Activated naive CD4-positive, alpha-beta T cell treated with anti-CD3 and anti-CD28 coated beads for 36 hours (primary cell): ENCODE measurements around the gene CEP95. TPM values are rescaled to one million over a fixed set of nuclear protein-coding genes. Genes with fewer than 3 reads are reported as not detected.

Source experiments
- CTCF ChIA-PET: fragments of 350-600 bp; sonication (Branson Sonifier 250); formaldehyde crosslinking; loops from one replicate; lab custom pipeline; 2021; ENCODE audit warnings: antibody characterized with exemption; lab: Charles Lee
- DNase-seq: peaks from one replicate; pipeline ENCODE4 v3.0.0-alpha.2; 2020
- H3K27ac Mint-ChIP-seq: one replicate; pipeline ENCODE4 v1.8.0; 2021; ENCODE audit warnings: mild to moderate bottlenecking, mixed read lengths
- H3K27me3 Mint-ChIP-seq: one replicate; pipeline ENCODE4 v1.8.0; 2021; ENCODE audit warnings: low read depth, mixed read lengths
- H3K36me3 Mint-ChIP-seq: one replicate; pipeline ENCODE4 v1.8.0; 2021; ENCODE audit warnings: low read depth, mixed read lengths
- H3K4me1 Mint-ChIP-seq: one replicate; pipeline ENCODE4 v1.8.0; 2021; ENCODE audit warnings: low read depth, mixed read lengths
- H3K4me3 Mint-ChIP-seq: one replicate; pipeline ENCODE4 v1.8.0; 2021; ENCODE audit warnings: mild to moderate bottlenecking, moderate library complexity, mixed read lengths
- H3K9me3 Mint-ChIP-seq: one replicate; pipeline ENCODE4 v1.8.0; 2021; ENCODE audit warnings: mixed read lengths
- intact Hi-C: fragments of 100-400 bp; cut with micrococcal nuclease; formaldehyde crosslinking; loops from one replicate; pipeline ENCODE4 v1.15.1; 2023
- total RNA-seq, 2 experiments: library from RNA; stranded (reverse); gene quantifications; one replicate each; pipeline ENCODE4 v1.2.3, GENCODE V29; 2021

CEP95 gene
- total RNA-seq, 2 experiments from 2014 or later, result 38.8 to 43.3 TPM

- Mint-ChIP-seq H3K36me3 (peaks cover 51% of the 10 kb centered on the region), H3K4me1 (peaks cover 74% of the 10 kb centered on the region), H3K27me3 (no peaks in the 10 kb centered on the region), H3K27ac (peak within 1 kb of the TSS; percentile 97), H3K4me3 (peak within 1 kb of the TSS; percentile 100), H3K9me3 (no peaks in the 10 kb centered on the region)
- intact Hi-C loops, result loop anchor here (1.0 to 5.0 kb wide), 5 partner anchors 9 to 476 kb away; partner anchors contain the start of genes CEP95, DDX5 and ICAM2
- CTCF ChIA-PET, result interaction anchor here (0.6 to 2.7 kb wide), 8 partner anchors 8 to 153 kb away, joined by 3 to 29 read pairs (median 4); partner anchors contain the start of genes CEP95 and DDX5
- peak; percentile 96 for DNase-seq
Observed at GRCh38 chr17:64496786-64497564, 9.8 kb upstream of the CEP95 start, which contains the start of gene POLG2. TSS of gene POLG2 (minus strand) at chr17:64497054. CDS start at chr17:64496968, 86 bp downstream.

DNA sequence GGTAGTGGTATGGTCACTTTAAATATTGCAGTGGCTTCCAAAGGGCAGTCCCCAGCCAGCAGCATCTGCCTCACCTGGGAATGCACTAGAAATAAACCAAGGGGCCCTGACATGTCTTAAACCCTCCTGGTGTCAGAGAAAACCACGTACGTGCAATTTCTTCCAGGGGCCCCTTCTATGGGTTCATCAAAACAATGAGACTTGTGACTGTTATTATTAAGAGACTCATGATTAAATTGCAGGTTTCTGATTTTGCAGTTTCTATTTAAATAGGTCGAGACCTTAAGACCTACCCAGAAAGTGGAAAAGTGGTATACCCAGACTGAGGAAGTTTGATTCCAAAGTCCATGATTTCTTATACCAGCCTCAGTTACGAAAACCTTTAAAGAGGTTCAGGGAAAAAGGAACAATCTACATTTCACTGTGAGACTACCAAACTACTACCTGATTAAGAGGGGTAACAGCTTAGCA, 9.2 kb upstream of the CEP95 start:
- Mint-ChIP-seq H3K27me3 (no peaks in the 10 kb centered on the region), H3K4me1 (peaks cover 78% of the 10 kb centered on the region), H3K4me3 (peak overlapping the region; percentile 100), H3K36me3 (peaks cover 54% of the 10 kb centered on the region), H3K27ac (peak overlapping the region; percentile 97), H3K9me3 (no peaks in the 10 kb centered on the region)
- intact Hi-C loops, result loop anchor here (1.0 to 5.0 kb wide), 5 partner anchors 9 to 477 kb away; partner anchors contain the start of genes CEP95, DDX5 and ICAM2
- CTCF ChIA-PET, result interaction anchor here (0.5 to 2.7 kb wide), 7 partner anchors 8 to 152 kb away, joined by 3 to 29 read pairs (median 4); partner anchors contain the start of genes CEP95 and DDX5
- DNase-seq, result no peak

- no peak overlapping the region for H3K4me3 Mint-ChIP-seq
- DNase-seq, result no peak
- CTCF ChIA-PET, result interaction anchor here (0.5 to 1.5 kb wide), 6 partner anchors 17 to 1117 kb away, joined by 3 to 7 read pairs (median 4); no protein-coding TSS in a partner anchor
- H3K4me1 Mint-ChIP-seq, result peaks cover 82% of the 10 kb centered on the region
- intact Hi-C loops, result loop anchor here (5.0 kb wide), 1 partner anchor 239 kb away; no protein-coding TSS in a partner anchor
- no peaks in the 10 kb centered on the region for H3K27me3 Mint-ChIP-seq
- H3K9me3 Mint-ChIP-seq, result no peaks in the 10 kb centered on the region
- H3K27ac Mint-ChIP-seq, result peak overlapping the region; percentile 97
- H3K36me3 Mint-ChIP-seq, result peaks cover 60% of the 10 kb centered on the region
Observed at GRCh38 chr17:64498308-64499203, 8.2 kb upstream of the CEP95 start.

DNA sequence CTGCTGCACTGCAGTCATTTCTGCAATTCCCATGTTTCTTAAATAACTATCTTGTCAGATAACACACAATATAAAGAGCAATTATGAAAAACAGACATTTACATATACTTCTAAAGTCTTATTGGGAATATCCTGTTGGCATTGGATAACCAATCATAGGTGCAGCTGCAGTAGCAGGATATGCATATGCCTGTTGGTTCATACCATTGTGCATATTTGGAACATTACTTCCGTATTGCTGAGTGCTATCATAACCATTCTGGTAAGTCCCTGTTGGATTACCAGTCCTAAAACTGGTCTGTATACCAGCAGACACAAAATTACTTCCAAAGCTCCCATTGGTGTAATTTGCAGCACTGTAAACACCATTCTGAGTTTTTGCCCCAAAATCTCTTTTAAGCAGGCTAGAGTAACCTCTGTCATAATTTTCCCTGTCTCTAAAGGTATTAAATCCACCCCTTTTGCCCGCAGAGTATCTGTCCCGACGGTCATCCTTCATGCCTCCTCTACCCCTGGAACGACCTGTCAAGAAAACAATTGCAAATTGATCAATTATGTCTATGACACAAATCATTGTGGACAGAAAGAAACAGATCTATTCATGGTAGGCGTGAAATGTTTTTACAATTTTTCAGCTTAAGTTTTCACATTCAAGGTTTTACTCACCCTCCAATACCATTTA, 6.8 kb upstream of the CEP95 start:
- Mint-ChIP-seq H3K27me3 (no peaks in the 10 kb centered on the region), H3K4me3 (no peak overlapping the region), H3K36me3 (peaks cover 65% of the 10 kb centered on the region), H3K27ac (peak overlapping the region; percentile 99), H3K9me3 (no peaks in the 10 kb centered on the region), H3K4me1 (peaks cover 82% of the 10 kb centered on the region)
- CTCF ChIA-PET, result no interaction called here
- intact Hi-C loops, result loop anchor here (5.0 to 10.0 kb wide), 2 partner anchors 237 to 555 kb away; partner anchors contain the start of gene GNA13
- DNase-seq, result no peak

DNA sequence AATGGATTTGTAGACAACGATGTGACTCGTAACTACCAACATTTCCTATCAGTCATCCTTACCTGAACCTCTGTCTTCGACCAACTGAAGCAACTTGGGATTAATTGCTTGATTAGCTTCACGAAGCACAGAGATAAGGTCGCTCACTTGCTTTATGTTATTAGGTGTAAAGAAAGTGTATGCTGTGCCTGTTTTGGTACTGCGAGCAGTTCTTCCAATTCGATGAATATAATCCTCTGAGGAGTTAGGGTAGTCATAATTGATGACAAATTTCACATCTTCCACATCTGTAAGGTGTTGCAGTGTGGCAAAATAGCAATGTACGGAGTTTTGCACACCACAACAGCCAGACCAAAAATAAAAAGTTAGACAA, 6.3 kb upstream of the CEP95 start:
- Mint-ChIP-seq H3K36me3 (peaks cover 70% of the 10 kb centered on the region), H3K4me3 (no peak overlapping the region), H3K27ac (peak overlapping the region; percentile 99), H3K9me3 (no peaks in the 10 kb centered on the region), H3K27me3 (no peaks in the 10 kb centered on the region), H3K4me1 (peaks cover 80% of the 10 kb centered on the region)
- intact Hi-C loops, result loop anchor here (10.0 kb wide), 1 partner anchor 554 kb away; the partner anchor contains the start of gene GNA13
- CTCF ChIA-PET, result interaction anchor here (1.8 kb wide), 1 partner anchor 9 kb away, joined by 4 read pairs; no protein-coding TSS in a partner anchor
- no peak for DNase-seq

DNA sequence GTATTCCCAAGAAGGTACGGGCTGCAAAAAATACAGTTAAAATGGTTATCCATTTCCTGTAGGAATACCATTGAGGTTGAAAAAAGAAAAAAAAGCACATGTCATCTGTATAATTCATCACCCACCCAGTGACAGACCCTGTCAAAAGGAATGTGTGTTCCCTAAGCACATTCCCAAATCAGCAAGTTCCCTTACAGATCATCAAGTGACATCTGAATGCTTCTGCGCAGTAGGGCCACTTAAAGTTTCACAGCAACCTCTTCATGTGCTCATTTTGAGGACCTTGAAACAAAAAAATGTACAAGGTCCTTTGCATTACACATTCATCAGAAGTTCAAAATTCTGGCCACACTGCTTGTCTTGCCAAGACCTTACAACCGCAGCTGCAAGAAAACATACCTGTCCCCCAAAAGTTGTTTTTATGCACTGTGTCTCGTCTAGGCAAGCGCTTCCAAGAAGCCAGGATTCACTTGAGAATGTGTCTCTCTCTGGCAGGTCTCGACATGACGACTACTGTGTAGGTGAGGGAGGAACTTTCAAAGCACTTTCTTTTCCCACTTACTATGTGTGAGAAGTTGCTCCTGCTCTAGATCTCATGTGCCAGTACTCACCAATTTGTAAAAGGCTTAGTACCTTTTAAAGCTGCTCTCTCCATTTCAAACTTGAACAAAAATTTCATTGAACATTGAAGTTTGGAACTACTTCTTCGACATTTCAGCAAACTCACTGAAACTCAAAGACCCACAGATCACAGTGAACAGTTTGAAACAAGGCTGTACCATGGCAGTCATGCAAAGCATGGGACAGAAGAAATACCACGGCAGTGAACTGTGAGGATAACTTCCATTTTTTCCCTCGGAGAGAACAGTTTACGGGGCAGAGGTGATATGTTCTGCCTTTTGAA, 5.7 kb upstream of the CEP95 start:
- DNase-seq, result no peak
- CTCF ChIA-PET, result interaction anchor here (1.8 kb wide), 1 partner anchor 10 kb away, joined by 4 read pairs; no protein-coding TSS in a partner anchor
- Mint-ChIP-seq H3K27me3 (no peaks in the 10 kb centered on the region), H3K4me1 (peaks cover 78% of the 10 kb centered on the region), H3K4me3 (no peak overlapping the region), H3K9me3 (no peaks in the 10 kb centered on the region), H3K27ac (peak overlapping the region; percentile 99), H3K36me3 (peaks cover 73% of the 10 kb centered on the region)
- intact Hi-C loops, result loop anchor here (10.0 kb wide), 1 partner anchor 554 kb away; the partner anchor contains the start of gene GNA13

DNA sequence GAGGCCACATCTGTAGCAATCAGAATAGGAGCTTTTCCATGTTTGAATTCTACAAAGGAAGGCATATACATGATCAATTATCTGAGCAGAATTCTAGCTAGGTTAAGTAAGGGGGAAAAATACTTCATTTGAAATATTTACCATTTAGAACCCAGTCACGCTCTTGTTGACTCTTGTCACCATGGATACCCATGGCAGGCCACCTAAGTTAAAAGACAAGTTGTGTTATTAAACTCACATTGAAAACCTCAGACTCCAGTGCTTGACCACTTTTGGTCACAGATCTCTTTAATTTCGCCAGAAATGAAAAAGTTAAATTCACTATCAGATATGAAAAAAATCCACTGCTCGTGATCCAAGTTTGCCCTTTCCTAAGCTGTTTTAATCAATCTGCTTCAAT, 4.8 kb upstream of the CEP95 start:
- CTCF ChIA-PET, result interaction anchor here (1.8 kb wide), 1 partner anchor 11 kb away, joined by 4 read pairs; no protein-coding TSS in a partner anchor
- no peak overlapping the region for H3K4me3 Mint-ChIP-seq
- no peak for DNase-seq
- peak overlapping the region; percentile 99 for H3K27ac Mint-ChIP-seq
- H3K9me3 Mint-ChIP-seq, result no peaks in the 10 kb centered on the region
- peaks cover 70% of the 10 kb centered on the region for H3K36me3 Mint-ChIP-seq
- H3K4me1 Mint-ChIP-seq, result peaks cover 75% of the 10 kb centered on the region
- H3K27me3 Mint-ChIP-seq, result no peaks in the 10 kb centered on the region
- intact Hi-C loops, result loop anchor here (10.0 kb wide), 1 partner anchor 553 kb away; the partner anchor contains the start of gene GNA13

- Mint-ChIP-seq H3K27ac (peak overlapping the region; percentile 99), H3K4me1 (peaks cover 72% of the 10 kb centered on the region), H3K9me3 (no peaks in the 10 kb centered on the region), H3K36me3 (peaks cover 75% of the 10 kb centered on the region), H3K4me3 (no peak overlapping the region), H3K27me3 (no peaks in the 10 kb centered on the region)
- intact Hi-C loops, result loop anchor here (10.0 kb wide), 1 partner anchor 552 kb away; the partner anchor contains the start of gene GNA13
- CTCF ChIA-PET, result interaction anchor here (1.3 to 1.5 kb wide), 2 partner anchors 82 to 146 kb away, joined by 3 to 6 read pairs; no protein-coding TSS in a partner anchor
- DNase-seq, result no peak
Observed at GRCh38 chr17:64502809-64503208, 4.0 kb upstream of the CEP95 start.

- H3K4me3 Mint-ChIP-seq, result no peak overlapping the region
- intact Hi-C loops, result loop anchor here (10.0 kb wide), 1 partner anchor 551 kb away; the partner anchor contains the start of gene GNA13
- H3K4me1 Mint-ChIP-seq, result peaks cover 72% of the 10 kb centered on the region
- peaks cover 75% of the 10 kb centered on the region for H3K36me3 Mint-ChIP-seq
- CTCF ChIA-PET, result interaction anchor here (1.3 to 1.5 kb wide), 3 partner anchors 83 to 146 kb away, joined by 3 to 6 read pairs (median 4); no protein-coding TSS in a partner anchor
- H3K9me3 Mint-ChIP-seq, result no peaks in the 10 kb centered on the region
- DNase-seq, result no peak
- no peaks in the 10 kb centered on the region for H3K27me3 Mint-ChIP-seq
- H3K27ac Mint-ChIP-seq, result peak overlapping the region; percentile 99
Observed at GRCh38 chr17:64503341-64503740, 3.4 kb upstream of the CEP95 start.
